Measurements from ENCODE around the gene ZNF71. TPM values are rescaled to one million over a fixed set of nuclear protein-coding genes. Genes with fewer than 3 reads are reported as not detected.

ZNF71 gene
- total RNA-seq, 1 donor from 2014 or later, result 29.6 TPM

DNA sequence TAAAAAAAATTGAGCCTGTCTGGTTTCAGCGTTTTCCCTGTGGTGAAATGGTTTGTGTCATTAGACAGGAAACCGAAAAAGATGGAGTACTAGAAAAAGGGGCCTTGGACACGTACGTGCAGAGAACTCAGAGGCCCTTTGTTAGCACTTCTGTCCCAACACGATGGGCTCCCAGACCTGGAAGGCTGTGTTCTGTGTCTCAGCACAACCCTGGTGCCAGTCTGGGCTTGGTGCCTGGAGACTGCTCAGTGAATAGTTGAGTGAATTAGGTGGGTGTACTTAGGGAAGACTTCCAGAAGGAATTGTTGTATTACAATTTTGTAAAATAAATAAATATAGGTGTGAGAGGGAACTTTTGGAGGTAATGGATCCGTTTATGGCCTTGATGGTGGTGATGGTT is 8.7 kb downstream of the ZNF71 start:
- Mint-ChIP-seq H3K4me1 (ENCODE audit: unreplicated experiment) (peaks cover 10% of the 10 kb centered on the region), H3K9me3 (ENCODE audit: unreplicated experiment) (peaks cover 13% of the 10 kb centered on the region), H3K36me3 (ENCODE audit: low read depth, unreplicated experiment) (peaks cover 70% of the 10 kb centered on the region), H3K27me3 (ENCODE audit: unreplicated experiment) (peaks cover 4% of the 10 kb centered on the region), H3K27ac (ENCODE audit: unreplicated experiment) (no peak overlapping the region), H3K4me3 (ENCODE audit: unreplicated experiment) (peak overlapping the region; percentile 62)
- no peak for DNase-seq (ENCODE audit: low spot score)
- TF ChIP-seq, protein P1, sequence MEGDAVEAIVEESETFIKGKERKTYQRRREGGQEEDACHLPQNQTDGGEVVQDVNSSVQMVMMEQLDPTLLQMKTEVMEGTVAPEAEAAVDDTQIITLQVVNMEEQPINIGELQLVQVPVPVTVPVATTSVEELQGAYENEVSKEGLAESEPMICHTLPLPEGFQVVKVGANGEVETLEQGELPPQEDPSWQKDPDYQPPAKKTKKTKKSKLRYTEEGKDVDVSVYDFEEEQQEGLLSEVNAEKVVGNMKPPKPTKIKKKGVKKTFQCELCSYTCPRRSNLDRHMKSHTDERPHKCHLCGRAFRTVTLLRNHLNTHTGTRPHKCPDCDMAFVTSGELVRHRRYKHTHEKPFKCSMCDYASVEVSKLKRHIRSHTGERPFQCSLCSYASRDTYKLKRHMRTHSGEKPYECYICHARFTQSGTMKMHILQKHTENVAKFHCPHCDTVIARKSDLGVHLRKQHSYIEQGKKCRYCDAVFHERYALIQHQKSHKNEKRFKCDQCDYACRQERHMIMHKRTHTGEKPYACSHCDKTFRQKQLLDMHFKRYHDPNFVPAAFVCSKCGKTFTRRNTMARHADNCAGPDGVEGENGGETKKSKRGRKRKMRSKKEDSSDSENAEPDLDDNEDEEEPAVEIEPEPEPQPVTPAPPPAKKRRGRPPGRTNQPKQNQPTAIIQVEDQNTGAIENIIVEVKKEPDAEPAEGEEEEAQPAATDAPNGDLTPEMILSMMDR (IDR thresholded peaks at IDR 0.05; ENCODE audit: unreplicated experiment), result no peak

DNA sequence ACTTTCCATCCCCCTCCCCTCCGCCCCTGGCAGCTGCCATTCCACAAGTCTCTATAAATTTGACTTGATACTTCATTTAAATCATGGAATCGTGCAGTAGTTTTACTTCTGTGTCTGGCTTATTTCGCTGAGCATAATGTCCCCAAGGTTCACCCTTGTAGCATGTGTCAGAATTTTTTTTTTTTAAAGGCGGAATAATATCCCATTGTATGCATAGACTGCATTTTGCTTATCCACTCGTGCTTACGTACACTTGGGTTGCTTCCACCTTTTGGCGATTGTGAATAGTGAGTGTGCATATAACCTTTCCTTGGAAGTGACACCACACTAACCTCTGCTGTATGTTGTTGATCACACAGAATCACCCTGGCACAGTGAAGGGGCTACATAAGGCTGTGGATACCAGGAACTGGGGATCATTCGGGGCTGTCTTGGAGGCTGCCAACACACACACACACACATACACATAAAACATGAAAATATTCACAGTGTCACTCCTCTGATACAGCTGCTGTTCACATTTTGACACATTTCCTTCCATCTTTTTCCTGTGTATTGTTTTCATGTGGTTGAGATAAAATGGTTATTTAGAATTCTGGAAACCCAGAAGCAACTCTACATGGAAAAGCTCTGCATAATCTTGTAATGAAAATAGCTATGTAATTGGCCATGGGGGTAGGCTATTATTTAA is 13.3 kb downstream of the ZNF71 start:
- peaks cover 75% of the 10 kb centered on the region for H3K36me3 Mint-ChIP-seq (ENCODE audit: low read depth, unreplicated experiment)
- DNase-seq (ENCODE audit: low spot score), result no peak
- H3K27ac Mint-ChIP-seq (ENCODE audit: unreplicated experiment), result no peak overlapping the region
- H3K4me3 Mint-ChIP-seq (ENCODE audit: unreplicated experiment), result peak overlapping the region; percentile 25
- H3K9me3 Mint-ChIP-seq (ENCODE audit: unreplicated experiment), result peaks cover 25% of the 10 kb centered on the region
- H3K27me3 Mint-ChIP-seq (ENCODE audit: unreplicated experiment), result no peaks in the 10 kb centered on the region
- H3K4me1 Mint-ChIP-seq (ENCODE audit: unreplicated experiment), result peaks cover 10% of the 10 kb centered on the region
- TF ChIP-seq, protein P1 (IDR thresholded peaks at IDR 0.05; ENCODE audit: unreplicated experiment), result no peak

DNA sequence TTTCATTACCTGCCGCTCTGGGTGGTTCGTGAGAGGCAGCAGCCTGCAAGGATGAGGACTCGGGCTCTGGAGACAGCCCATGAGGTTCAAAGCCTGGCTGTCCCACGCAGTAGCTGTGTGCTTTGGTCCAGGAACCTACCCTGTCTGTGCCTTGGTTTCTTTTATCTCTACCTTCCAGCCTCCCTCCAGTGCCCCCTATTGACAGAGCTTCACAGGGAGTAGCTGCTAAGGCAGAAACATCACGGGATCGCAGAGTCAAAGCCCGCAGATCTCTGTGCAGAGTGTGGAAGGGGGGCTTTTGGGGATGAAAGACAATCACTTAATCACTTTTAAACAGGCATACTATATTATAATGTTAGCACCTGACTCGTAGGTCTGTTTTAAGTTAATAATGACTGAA is 16.2 kb downstream of the ZNF71 start:
- no peak for DNase-seq (ENCODE audit: low spot score)
- H3K27me3 Mint-ChIP-seq (ENCODE audit: unreplicated experiment), result peaks cover 2% of the 10 kb centered on the region
- H3K27ac Mint-ChIP-seq (ENCODE audit: unreplicated experiment), result no peak overlapping the region
- TF ChIP-seq, protein P1 (IDR thresholded peaks at IDR 0.05; ENCODE audit: unreplicated experiment), result no peak
- H3K36me3 Mint-ChIP-seq (ENCODE audit: low read depth, unreplicated experiment), result peaks cover 87% of the 10 kb centered on the region
- no peak overlapping the region for H3K4me3 Mint-ChIP-seq (ENCODE audit: unreplicated experiment)
- peaks cover 10% of the 10 kb centered on the region for H3K4me1 Mint-ChIP-seq (ENCODE audit: unreplicated experiment)
- peaks cover 27% of the 10 kb centered on the region for H3K9me3 Mint-ChIP-seq (ENCODE audit: unreplicated experiment)

DNA sequence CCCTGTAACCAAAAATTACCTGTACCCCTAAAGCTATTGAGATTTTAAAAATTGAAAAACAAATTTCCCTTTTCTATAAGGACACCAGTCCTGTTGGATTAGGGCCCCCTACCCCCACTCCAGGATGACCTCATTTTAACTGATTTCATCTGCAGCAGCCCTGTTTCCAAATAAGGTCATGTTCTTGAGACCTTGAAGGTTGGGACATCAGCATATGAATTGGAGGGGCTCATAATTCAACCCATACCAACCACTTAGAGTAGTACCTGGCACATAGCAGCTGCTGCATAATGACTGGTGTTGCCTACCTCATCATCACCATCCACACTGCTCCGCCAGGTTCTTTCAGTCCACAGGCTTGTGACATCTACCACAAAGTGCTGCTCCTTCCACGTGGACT is 17.6 kb downstream of the ZNF71 start:
- TF ChIP-seq, protein P1 (IDR thresholded peaks at IDR 0.05; ENCODE audit: unreplicated experiment), result no peak
- Mint-ChIP-seq H3K27ac (ENCODE audit: unreplicated experiment) (no peak overlapping the region), H3K4me3 (ENCODE audit: unreplicated experiment) (peak overlapping the region; percentile 48), H3K27me3 (ENCODE audit: unreplicated experiment) (peaks cover 5% of the 10 kb centered on the region), H3K9me3 (ENCODE audit: unreplicated experiment) (peaks cover 34% of the 10 kb centered on the region), H3K36me3 (ENCODE audit: low read depth, unreplicated experiment) (peaks cover 95% of the 10 kb centered on the region), H3K4me1 (ENCODE audit: unreplicated experiment) (peaks cover 10% of the 10 kb centered on the region)
- DNase-seq (ENCODE audit: low spot score), result no peak

DNA sequence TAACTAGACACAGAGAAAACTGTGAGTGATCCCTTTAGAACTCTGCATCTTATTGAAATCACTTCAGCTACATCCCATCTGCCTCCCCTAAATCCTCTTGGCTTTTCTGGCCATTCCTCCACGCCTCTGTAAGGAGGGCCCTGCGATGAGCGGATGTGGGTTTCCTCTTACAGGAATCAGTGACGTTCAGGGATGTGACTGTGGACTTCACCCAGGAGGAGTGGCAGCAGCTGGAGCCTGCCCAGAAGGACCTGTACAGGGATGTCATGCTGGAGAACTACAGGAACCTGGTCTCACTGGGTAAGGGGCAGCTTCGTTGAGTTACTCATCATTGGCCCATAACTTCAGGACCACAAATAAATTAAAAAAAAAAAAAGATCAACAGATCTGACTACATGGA is 18.5 kb downstream of the ZNF71 start:
- DNase-seq (ENCODE audit: low spot score), result no peak
- Mint-ChIP-seq H3K27me3 (ENCODE audit: unreplicated experiment) (peaks cover 12% of the 10 kb centered on the region), H3K36me3 (ENCODE audit: low read depth, unreplicated experiment) (peaks cover 94% of the 10 kb centered on the region), H3K4me3 (ENCODE audit: unreplicated experiment) (peak overlapping the region; percentile 78), H3K27ac (ENCODE audit: unreplicated experiment) (no peak overlapping the region), H3K4me1 (ENCODE audit: unreplicated experiment) (peaks cover 6% of the 10 kb centered on the region), H3K9me3 (ENCODE audit: unreplicated experiment) (peaks cover 41% of the 10 kb centered on the region)
- TF ChIP-seq, protein P1 (IDR thresholded peaks at IDR 0.05; ENCODE audit: unreplicated experiment), result no peak
